Measurements from ENCODE around the gene FAM228A.
A peak's percentile ranks its signal among the peaks of the same experiment; 100 is the strongest.
"Not testable (repeated sequence)": the region's sequence is repeated elsewhere in the genome, so short reads cannot be mapped to it uniquely, and the experiment has no call there.

The FAM228A gene

GRCh38 chr2:24174851-24175277 lies at the start of gene FAM228A:
TSS of gene FAM228A (plus strand) at chr2:24175053. CDS start at chr2:24175481, 428 bp downstream.
- no peak for DNase-seq

DNA sequence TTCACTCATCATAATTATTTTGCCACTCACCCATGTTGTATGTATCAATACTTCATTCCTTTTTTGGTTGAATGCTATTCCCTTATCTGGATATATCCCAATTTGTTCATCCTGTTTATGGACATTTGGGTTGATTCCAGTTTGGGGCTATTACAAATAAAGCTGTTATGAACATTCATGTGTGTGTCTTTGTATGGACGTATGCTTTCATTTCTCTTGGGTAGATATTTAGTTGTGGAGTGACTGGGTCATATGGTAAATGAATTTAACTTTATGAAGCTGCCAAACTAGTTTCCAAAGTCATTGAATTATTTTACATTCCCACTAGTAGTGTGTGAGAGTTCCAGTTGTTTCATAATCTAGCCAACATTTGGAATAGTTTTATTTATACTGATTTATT lies 48.9 kb upstream of the FAM228A start:
- no peak for DNase-seq

- DNase-seq = no peak
These were observed 42.3 kb upstream of the FAM228A start for GRCh38 chr2:24132543-24132942.

DNA sequence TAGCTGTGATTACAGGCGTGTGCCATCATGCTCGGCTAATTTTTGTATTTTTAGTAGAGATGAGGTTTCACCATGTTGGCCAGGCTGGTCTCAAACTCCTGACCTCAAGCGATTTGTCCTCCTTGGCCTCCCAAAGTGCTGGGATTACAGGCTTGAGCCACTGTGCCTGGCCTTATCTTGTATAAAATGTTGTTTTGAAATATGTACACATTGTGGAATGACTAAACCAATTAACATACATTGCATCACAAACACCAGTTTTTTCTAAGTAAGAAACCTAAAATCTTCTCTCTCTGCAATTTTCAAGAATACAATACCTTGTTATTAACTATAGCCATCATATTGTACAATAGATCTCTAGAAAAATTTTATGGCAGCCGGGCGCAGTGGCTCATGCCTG lies 34.5 kb upstream of the FAM228A start:
- not testable (repeated sequence) for DNase-seq

GRCh38 chr2:24147364-24147763 lies 27.5 kb upstream of the FAM228A start:
- DNase-seq = no peak

DNA sequence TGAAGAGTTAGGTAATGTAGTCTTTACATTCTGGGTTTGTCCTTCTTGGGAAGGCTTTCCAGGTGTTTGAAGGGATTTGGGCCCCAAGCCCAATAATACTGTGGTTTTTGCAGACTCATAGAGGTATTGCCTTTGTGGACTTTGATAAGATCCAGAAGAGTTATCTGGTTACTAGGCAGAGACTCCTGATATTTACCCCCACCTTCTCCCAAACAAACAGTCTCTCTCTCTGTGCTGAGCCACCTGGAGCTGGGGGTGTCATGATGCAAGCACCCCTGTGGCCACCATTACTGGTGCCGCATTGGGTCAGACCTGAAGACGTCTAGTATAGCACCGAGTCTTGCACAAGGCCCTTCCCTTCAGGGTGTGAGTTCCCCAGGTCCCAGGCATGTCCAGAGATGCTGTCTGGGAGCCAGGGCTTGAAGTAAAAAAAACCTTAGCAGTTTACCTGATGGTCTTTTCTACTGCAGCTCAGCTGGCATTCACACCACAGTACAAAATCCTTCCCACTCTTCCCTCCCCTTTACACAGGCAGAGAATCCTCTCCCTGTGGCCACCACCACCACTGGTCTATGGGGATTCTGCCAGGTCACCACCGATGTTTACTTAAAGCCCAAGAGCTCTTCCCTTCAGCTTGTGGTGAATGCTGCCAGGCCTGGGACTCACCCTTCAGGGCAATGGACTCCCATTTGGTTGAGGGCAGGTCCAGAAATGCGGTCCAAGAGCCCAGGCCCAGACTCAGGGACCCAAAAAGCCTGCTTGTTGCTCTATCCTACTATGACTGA lies 22.2 kb upstream of the FAM228A start:
- DNase-seq = no peak

GRCh38 chr2:24153478-24153877 lies 21.4 kb upstream of the FAM228A start:
- no peak for DNase-seq

- no peak for DNase-seq
These were observed 16.7 kb upstream of the FAM228A start for GRCh38 chr2:24158131-24158530.

GRCh38 chr2:24159708-24160107 lies 15.1 kb upstream of the FAM228A start:
- no peak for DNase-seq

DNA sequence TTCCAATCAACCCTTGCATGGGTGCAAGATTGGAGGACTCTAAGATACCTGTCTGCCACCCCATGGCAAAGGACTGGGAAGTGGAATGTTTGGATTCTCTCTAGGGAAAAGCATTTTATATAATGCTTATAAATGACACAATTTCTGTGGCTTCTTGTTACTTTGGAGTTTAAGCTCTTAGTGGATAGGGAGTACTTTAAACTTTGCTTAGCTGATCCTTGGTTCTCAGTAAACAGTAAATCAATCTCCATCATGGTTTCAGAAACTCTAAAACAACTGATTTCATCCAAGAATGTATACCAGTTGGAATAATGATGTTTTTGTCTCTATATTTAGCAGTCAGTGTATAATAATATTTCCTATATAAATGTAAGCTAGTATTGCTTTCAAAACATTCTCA lies 14.1 kb upstream of the FAM228A start:
- no peak for DNase-seq

- no peak for DNase-seq
These were observed 12.4 kb upstream of the FAM228A start for GRCh38 chr2:24162494-24162893.

- DNase-seq = no peak
These were observed 11.7 kb upstream of the FAM228A start for GRCh38 chr2:24163186-24163585.

DNA sequence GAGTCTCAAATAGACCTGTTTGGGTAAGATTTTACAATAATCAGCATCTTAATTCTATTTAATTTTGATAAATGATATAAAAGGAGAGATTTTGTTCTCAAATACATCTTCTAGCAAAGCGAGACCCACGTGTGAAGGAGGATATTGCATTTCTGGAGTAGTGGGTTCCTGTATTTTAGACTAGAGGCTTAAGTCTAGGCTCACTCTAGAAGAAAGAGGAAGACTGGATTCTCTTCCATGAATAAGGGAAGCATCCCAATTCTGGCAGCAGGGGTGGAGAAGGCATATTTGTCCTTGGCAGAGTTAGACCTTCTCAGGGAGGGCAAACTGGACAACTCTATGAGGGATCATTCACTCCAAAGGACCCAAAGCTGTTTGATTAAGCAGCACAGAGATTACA lies 11.3 kb upstream of the FAM228A start:
- DNase-seq = no peak

DNA sequence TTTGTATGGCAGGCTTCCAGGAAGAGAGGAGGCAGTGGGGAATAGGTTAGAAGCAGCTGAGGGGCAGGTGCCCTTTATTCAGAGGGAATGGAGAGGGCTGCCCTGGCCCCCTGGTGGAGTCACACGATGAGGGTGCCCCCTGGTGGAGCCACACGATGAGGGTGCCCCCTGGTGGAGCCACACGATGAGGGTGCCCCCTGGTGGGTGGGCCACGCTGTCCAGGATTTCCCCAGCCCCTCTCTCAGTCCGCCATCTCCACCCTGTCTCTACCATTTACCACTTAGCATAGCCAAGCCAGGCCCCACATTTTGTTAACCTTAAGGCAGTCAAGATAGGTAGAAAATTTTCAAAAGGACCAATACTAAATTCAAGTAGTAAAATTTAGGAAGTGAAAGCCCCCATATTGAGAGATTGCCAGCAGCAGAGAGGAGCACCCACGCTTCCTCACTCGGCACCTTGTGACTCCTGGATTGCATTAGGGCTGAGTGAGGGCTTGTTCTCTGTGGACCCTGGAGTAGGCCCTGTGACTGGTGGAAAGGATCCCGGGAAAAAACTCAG lies 10.4 kb upstream of the FAM228A start:
- peak; percentile 35 to 44 for DNase-seq

GRCh38 chr2:24169023-24169422 lies 5.8 kb upstream of the FAM228A start:
- no peak for DNase-seq

DNA sequence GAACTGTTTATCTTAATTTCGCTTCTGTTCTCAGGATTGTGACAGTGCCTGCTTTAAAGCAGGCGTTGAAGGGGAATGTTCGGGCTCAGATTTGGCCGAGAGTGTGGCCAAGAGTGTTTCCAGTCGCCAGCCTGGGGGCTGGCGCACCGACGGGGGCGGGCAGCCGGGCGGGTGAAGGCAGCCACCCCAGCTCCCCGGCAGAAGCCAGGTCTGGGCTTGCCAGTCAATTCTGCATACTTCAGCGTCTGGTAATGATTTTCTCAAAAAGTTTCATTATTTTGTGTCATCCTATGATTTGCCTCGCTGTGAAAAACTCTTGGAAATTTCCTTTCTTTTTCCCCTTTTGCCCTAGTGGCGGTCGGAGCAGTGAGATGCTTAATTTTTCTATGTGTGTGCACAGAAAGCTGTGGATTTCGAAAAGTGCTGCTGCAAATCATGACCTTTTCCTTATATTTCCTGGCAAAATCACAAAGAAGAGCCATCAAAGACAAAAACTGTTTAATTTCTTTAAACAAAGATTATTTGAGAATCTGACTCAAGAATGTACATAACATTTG lies 856 bp downstream of the FAM228A start:
- no peak for DNase-seq

GRCh38 chr2:24176326-24176725 lies 1.5 kb downstream of the FAM228A start:
- no peak for DNase-seq

- DNase-seq = peak; percentile 20 to 23
These were observed 4.8 kb downstream of the FAM228A start for GRCh38 chr2:24179683-24180082.

GRCh38 chr2:24181849-24182248 lies 7.0 kb downstream of the FAM228A start:
- DNase-seq = peak in 1 of 2 experiments; percentile 4

- DNase-seq = no peak
These were observed 7.7 kb downstream of the FAM228A start for GRCh38 chr2:24182507-24182906.

- DNase-seq = no peak
These were observed 8.7 kb downstream of the FAM228A start for GRCh38 chr2:24183366-24184069.

GRCh38 chr2:24189551-24189950 lies 14.7 kb downstream of the FAM228A start:
- DNase-seq = no peak

DNA sequence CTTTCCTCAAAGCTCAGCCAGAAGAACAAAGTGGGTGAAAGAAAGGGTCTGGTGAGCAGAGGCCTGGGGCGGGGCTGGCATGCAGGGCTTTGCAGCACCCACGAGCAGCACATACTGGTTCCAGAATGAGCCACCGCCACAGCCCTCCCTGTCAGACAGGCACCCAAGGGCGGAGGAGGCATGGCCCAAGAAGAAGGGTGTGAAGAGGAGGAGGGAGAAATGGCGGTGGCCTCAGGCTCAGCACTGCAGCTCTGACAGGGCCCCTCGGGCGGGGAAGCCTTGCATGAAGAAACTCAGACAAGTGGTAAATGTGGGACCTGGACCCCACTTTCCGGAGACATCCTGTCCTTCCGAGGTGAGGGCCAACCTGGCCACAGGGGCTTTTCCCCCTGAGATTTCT lies 15.7 kb downstream of the FAM228A start:
- no peak for DNase-seq

GRCh38 chr2:24191156-24191555 lies 16.3 kb downstream of the FAM228A start:
- no peak for DNase-seq
